Inferior parietal cortex (tissue), 1 donor: ENCODE measurements around the gene CREB3L4.
"Not testable (repeated sequence)": the region's sequence is repeated elsewhere in the genome, so short reads cannot be mapped to it uniquely, and the experiment has no call there.

Experiments used
- DNase-seq: peaks from one replicate; pipeline ENCODE4 v3.0.0-alpha.2; 2016; ENCODE audit errors: extremely low spot score

The CREB3L4 gene

DNA sequence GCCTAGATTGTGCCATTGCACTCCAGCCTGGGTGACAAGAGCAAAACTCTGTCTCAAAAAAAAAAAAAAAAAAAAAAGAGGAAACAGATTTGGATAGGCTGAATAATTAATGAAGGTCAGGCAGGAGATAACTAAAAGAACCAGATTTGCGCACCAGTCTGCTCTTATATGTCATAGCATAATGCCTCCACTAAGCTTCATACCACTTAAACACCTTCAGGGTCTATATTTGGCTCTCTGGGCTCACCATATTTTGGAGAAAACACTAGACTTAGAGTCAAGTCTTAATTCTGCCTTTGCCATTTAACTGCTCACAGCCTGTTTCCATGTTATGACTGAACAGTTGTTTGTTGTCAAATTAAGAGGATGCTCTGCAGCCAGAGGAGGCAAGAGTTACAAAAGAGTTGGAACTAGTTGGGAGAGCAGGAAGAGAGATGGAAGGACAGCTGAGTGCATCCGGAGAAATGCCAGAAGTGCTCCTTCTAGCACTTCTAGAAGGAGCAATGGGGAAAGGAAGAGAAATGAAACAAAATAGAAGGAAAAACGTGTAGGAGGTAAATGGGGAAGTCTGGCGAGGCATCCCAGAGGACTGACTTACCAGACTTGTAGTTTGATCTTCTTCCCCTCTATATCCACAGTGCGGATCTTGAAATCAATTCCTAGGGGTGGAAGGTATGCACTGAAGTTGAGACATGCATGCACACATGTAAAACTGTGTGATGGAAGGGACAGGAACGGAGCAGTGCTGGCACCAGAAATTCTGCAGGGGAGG, 16.6 kb downstream of the CREB3L4 start:
- no peak for DNase-seq

DNA sequence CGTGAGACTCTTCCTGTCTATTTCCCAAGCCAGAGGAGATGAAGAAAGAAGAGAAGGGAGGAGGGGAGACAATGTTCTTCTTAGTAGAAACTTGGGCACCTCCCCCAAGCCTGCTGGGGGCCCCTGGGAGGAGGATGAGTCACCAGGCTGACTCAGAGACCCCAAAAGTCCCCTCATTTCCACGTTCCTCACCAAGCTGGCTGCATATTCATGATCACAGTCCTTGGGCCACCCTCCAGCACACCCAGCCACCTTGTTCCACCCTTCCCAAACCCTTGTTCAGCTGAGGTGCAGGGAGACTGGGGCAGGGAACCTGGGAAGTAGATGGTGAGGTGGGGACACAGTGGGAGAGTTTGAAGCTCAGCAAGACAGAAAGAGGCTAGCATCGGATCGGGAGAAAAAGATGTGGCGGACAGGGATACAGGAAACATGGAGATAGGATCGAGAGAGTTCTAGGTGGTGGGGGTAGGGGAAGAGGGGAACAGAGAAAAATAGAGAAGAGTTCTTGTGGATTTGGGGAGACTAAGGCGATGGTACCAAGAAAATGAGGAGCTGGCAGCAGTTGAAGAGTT, 17.7 kb downstream of the CREB3L4 start:
- DNase-seq: no peak

DNA sequence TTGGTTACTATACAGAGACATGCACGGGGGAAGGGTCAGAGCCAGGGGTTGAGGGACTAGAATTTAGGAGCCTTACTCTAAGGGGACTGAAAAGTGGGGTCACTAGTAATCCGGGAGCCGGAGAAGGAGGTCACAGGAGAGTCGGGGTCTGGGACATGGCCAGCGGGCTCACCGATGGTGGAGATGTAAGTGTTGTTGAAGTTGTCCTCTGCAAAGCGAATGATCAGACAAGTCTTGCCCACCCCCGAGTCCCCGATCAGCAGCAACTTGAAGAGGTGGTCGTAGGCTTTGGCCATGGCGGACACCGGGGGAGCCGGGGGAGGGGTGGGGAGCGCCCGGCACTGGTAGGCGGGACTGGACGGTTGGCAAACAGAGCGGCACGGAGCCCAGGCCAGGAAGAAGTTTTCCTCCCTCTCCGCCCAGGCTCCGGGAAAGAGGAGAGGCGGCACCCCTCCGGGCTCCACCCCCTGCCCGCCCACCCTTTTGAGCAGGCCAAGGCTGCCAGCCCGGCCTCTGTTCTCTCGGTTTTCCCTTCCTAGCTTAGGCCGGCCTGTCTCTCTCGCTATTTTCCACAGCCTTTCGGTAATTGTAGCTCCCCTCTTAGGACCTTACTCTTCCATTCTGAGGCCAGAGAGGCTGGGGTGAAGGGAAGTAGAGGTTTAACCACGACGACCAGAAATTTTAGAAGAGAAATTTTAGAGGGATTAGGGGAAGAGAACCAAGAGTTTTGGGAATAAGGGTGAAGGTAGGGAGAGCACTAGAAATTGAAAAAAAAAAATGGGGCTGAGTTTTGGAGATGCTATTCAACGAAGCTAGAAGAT, 18.4 kb downstream of the CREB3L4 start, which contains the start of gene RAB13:
RAB13 (minus strand) TSS at position 399 of the 821 bp plus-strand sequence; CDS start at position 296, 103 bp downstream.
- DNase-seq: no peak

DNA sequence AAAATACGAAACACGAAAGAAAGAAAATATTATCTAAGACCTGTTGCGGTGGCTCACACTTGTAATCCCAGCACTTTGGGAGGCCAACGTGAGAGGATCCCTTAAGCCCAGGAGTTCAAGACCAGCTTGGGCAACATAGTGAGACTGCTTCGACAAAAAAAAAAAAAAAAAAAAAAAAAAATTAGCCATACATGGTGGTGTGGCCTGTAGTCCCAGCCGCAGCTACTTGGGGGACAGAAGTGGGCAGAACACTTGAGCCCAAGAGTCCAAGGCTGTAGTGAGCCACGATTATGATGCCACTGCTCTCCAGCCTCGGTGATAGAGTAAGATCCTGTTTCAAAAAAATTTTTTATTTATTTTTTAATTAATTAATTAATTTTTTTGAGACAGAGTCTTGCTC, 19.9 kb downstream of the CREB3L4 start:
- DNase-seq: no peak

DNA sequence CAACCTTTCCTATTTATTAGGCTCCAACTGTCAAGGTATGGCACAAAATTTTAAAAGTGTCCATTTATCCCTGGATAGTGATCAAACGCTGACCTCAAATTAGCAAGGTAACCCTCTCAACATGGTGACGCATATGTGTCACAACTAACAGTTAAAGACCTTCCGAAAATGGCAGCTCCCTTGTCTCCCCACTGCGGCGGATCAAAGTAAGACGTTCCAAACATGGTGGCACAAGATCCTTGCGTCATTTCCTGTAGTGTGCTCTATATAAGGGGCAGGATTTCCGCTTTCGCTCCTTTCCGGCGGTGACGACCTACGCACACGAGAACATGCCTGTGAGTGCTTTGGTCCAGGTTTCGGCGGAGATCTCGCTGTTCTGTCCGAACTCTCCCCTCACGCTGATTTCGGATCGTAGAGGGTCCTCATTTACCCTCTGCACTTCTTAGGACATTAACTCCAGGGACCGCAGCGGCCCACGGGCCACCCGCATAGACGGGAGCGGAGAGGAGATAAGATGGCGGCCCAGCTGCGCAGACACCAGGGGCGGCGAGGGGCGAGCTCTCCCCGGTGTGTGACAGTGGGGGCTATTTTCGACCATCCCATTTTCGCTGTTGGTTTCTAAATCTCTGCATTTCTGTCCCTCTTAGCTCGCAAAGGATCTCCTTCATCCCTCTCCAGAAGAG, 22.9 kb downstream of the CREB3L4 start, which contains the start of gene RPS27:
RPS27 (plus strand) TSS at position 295 of the 683 bp plus-strand sequence; CDS start at position 330, 35 bp downstream.
- DNase-seq: peak; percentile 99

- no peak for DNase-seq
These were observed 23.5 kb downstream of the CREB3L4 start for GRCh38 chr1:153991151-153991630.

DNA sequence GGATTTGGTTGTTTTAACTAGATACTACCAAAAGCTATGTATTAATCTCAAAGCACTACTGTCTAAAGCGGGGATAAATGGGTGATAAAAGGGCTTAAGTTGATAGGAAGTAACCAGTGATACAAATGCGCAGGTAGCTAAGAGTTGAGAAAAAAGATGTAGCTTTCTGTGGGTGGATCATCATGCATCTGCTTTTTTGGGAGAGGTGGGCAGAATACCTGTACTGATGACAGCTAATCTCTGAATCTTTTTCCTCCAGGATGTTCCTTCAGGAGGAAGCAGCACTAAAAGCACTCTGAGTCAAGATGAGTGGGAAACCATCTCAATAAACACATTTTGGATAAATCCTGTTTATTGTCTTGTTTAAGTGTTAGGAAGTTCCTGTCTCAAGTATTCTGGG, 24.1 kb downstream of the CREB3L4 start:
- no peak for DNase-seq

DNA sequence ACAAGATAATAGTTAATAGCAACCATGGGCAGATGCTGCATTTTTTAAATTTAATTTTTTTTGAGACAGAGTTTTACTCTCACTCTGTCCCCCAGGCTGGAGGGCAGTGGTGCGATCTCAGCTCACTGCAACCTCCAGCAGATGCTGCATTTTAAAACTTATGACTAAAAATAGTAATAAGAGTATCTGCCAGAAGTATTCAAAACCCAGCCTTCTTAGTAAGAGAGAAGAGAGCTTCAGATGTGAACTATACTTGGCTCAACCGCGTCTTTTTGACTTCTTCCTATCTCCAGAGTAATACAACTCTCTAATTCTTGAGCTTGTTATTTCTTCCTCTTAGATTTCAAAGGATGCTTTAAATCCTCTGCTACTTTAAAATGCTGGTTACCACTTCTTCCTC, 27.5 kb downstream of the CREB3L4 start:
- no peak for DNase-seq

DNA sequence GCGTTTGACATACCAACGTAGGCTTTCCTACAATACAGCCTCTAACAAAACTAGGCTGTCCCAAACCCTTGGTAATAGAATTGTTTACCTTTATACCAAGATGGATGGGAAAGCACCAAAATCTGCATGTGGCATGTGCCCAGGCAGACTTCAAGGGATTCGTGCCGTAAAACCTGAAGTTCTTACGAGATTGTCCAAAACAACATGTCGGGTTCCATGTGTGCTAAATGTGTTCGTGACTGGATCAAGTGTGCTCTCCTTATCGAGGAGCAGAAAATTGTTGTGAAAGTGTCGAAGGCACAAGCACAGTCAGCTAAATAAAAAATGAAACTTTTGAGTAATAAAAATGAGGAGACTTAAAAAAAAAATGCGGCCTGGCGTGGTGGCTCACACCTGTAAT, 27.9 kb downstream of the CREB3L4 start:
- DNase-seq: no peak

DNA sequence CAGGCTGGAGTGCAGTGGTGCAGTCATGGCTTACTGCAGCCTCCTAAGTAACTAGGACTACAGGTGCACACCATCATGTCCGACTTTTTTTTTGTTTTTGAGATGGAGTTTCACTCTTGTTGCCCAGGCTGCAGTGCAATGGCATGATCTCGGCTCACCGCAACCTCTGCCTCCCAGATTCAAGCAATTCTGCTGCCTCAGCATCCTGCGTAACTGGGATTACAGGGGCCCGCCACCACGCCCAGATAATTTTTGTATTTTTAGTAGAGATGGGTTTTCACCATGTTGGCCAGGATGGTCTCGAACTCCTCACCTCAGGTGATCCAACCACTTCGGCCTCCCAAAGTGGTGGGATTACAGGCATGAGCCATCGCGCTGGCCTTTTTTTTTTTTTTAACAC, 29.2 kb downstream of the CREB3L4 start:
- not testable (repeated sequence) for DNase-seq

GRCh38 chr1:154000420-154000819, 32.7 kb downstream of the CREB3L4 start:
- no peak for DNase-seq

GRCh38 chr1:154006136-154006535, 38.4 kb downstream of the CREB3L4 start:
- DNase-seq: no peak

GRCh38 chr1:154012129-154012528, 44.4 kb downstream of the CREB3L4 start:
- no peak for DNase-seq

GRCh38 chr1:154012543-154012942, 44.8 kb downstream of the CREB3L4 start:
- not testable (repeated sequence) for DNase-seq

DNA sequence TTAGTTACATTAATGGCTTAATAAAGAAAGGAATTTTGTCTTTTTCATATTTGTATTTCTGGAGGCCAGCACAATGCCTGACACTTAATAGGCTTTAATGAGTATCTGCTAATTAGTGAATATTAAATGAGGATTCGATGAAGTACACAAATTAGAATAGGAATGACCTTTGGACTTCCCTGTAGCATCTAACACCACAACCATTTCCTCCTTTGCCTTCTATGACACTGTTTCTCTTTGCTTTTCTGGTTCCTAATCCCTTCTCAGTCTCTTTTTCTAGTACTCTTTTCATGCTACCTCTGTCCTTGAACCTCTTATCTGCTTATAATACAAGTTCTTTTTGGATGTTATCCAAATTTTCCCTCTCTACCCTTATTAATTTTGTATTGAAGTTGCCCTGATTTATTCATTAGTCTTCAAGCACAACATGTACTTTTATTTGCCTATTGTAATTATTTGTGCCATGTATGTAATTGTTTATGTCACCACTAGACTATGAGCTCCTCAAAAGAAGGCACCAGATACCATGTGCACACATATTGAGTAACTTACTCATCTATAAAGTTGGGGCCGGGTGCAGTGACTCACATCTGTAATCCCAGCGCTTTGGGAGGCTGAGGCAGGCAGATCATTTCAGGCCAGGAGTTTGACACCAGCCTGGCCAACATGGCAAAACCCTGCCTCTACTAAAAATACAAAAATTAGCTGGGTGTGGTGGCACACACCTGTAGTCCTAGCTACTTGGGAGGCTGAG, 46.6 kb downstream of the CREB3L4 start:
- DNase-seq: no peak

- no peak for DNase-seq
These were observed 51.6 kb downstream of the CREB3L4 start for GRCh38 chr1:154019269-154019668.

GRCh38 chr1:154019940-154020339, 52.2 kb downstream of the CREB3L4 start:
- no peak for DNase-seq
